ENCODE results near the gene SYT1.
"Not testable (repeated sequence)": the region's sequence is repeated elsewhere in the genome, so short reads cannot be mapped to it uniquely, and the experiment has no call there.

The SYT1 gene

DNA sequence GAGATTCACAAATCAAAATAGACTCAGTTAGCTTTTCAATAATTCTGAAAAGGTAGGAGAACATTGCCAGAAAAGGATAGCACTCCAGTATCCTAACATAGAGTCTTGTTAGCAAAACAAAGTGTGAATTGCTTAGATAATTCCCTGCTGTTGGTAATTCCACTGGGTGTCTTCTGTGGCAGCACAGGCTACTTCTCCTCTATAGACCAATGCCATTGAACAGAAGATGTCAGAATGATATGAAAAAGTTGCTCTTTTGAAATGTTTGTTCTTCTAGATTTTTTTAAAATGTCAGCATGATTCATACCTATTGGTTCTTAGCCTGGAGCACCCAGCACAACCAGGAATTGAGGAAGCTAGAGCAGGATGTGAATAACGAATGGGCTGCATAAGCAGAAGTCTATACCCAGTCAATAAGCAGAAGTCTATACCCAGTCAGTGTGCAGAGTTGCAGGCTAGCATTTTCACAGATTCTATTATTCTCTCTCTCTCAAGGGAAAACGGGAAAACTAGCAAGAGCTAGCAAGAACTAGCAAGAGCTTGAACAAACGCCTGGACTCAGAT is 112.8 kb downstream of the SYT1 start:
- DNase-seq: no peak

DNA sequence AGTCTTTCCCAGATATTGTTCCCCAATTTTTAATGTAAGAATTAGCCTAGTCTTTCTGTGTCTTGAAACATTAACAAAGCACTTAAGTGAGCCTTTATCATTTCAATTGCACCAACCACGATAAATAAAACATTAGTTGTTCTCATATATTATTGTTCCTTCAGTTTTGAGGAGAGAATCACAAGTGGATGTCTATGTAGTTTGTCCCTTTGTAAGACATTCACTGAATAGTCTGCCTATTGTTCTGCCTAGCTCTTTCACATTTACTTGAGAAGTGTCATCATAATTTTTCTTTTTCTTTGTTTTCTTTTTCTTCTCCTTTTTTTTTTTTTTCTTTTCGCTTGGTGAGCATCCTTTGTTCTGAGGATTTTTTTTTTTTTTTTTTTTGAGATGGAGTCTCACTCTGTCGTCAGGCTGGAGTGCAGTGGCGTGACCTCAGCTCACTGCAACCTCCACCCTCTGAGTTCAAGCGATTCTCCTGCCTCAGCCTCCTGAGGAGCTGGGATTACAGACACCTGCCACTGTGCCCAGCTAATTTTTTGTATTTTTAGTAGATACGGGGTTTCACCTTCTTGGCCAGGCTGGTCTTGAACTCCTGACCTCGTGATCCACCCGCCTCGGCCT is 129.7 kb downstream of the SYT1 start:
- DNase-seq: no peak

DNA sequence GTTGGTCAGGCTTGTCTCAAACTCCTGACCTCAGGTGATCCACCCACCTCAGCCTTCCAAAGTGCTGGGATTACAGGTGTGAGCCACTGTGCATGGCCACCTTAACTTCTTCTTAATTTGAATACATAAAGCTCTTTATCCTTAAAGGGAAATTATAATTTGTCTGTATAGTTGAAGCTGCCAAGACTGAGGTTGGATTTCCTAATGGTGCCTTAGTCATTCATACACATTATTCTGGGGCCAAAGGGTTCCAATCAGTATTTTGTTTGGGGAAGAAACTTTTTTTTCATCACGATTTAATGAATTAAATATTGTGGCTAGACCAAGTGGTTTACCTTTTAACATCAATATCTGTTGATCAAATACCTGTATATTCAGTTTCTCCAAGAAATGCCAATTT is 135.9 kb downstream of the SYT1 start:
- no peak for DNase-seq

DNA sequence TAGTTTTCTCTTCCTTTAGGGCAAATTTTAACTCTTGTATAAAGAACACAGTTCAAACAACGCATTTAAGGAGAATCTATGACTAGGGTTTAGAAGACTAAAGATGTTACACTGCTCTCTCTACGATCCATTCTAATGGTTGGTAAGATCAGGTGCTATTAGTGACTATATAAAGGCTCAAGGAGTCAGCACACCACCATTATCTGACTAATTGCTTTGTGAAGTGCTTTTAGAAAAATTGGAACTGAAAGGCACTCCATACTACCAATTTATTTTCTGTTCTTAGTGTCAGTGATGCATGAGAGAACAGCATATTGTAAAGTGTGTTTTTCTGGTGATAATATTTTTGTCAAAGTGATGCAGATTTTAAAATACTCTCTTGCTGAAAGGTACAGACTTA is 136.8 kb downstream of the SYT1 start:
- DNase-seq: no peak

DNA sequence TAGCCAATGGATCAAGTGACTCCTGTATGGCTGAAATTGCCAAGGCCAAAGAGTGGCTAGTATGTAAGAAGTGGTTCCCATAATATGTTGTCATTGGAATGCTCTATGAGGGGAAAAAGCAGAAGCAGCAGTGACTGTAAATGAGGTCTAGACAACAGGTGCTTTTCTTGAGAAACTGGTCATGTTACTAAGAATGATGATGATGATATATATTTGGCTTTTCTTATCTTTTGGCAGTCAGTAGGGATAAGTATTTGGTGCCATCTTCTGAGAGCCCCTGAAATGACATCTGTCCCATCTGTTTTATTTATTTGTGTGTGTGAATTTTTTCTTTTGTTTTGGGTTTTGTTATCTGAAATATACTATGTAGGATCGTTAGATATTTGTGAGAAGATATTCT is 141.7 kb downstream of the SYT1 start:
- no peak for DNase-seq

DNA sequence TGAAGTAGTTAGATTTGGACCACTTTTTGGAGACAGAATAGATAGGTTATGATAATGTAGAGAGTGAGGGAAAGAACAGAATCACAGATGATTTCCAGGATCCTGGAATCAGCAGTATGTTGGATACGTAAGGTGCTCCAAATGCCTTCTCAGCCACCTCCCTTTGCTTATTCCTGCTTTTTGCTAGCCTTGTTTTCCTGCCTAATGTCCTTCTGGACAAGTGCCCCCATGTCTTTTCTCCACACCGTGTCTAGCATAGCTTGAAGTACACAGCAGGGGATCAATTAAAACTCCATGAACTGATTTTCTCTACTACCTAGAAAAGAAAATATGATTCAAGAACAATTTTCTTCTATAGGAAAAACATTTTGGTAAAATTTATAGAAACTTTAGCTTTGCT is 144.0 kb downstream of the SYT1 start:
- no peak for DNase-seq

DNA sequence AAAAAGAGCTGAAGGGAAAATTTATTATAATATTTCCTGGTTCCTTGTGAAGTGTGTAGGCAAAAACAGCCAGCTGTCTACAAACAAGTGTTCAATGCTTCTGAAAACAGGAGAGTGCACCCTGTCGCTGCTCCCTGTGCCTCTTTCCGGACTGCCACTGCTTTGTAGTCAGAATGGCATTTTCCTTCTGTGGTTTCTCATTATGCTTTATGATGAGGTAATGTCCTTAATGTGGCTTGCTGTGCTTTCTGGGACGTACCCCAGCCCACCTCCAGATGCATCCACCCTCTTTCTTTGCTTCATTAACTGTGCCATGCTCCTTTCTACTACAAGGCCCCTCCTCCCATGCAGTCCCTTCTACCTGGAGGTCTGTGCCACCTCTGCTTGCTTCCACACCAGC is 148.1 kb downstream of the SYT1 start:
- no peak for DNase-seq

DNA sequence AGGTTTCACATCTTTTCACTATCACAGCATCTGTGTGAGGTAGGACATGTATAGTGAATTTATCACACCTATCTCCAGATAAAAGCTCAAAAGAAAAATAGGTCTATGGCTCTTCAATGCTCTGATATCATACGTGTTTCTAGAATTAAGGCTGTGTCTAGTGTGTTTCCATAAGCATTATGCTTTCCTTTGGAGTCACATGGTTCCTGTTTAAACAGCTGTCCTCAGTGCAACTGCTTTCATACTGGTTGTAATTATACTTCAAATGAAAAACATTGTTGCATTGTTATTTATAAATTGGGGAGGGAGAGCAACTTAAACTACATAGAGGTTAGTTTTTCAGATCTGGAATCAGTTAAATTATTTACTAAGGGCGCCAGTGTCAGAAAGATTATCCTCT is 151.6 kb downstream of the SYT1 start:
- no peak for DNase-seq

DNA sequence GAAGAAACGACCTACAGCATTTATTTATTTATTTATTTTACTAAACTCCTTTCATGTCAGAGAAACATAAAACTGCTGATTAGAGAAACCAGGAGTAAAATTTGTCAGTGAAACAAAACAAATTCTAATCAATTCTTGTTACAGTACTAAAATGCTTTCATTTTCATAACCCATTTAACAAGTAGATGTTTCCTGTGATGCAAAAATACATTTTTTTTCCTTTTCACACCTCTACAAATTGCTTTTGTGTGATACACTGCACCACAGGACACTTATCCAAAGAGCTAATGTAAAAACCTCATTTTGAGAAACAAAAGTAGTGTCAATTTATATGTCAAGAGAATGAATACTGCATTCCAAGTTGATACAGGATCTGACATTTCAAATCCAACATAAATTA is 155.1 kb downstream of the SYT1 start:
- DNase-seq: no peak

DNA sequence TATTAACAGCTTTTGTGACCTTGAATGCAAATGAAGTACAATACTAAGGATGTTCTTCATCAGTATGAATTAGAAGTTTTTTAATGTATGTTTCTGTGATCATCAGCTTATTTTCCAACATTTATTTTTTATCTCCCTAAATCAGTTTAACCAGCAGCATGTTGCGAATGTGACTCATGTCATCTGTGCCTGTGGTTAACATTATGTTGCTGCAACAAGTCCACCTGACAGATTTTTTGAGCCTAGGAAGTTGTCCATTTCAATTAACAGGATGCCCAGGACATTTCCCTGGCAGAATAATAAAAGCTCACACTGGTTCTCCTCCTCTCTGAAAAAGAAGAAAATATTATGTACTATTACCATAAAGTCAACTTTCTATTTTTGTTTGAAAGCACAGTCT is 155.5 kb downstream of the SYT1 start:
- DNase-seq: no peak

DNA sequence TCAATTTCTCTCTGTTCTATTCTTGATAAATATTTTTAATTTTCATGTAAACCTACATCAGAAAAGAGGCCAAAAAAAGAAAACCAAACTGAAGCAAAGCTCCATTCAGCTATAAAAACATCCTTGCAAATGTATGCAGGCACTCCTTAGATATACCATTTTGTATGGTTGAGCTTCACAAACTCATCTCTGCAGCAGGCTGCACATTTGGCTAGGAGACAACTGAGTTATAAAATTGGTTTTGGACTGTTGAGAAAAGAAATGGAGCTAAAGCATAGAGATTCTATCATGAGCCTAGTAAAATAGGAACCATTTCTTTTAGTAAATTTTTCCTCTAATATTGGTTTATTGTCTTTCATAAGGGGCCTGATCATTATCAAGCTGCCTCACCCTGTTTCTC is 156.4 kb downstream of the SYT1 start:
- DNase-seq: no peak

DNA sequence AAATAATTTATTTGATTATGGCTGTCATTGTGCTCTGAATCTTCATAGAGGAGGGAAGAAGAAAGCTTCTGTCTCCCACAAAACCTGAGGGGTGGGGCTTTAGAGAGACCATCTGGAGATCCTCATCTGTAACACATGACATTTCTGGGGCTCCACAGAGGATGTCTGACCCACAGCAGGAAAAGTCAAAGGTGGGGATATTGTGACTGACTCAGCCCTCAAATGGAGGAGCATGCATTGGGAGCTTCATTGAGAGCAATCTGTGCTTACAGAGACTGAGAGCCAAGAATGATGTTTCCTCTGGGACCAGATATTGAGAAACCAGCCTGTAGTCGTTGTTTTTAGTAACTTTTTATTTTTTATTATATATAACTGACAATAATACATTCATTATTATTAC is 158.7 kb downstream of the SYT1 start:
- no peak for DNase-seq

DNA sequence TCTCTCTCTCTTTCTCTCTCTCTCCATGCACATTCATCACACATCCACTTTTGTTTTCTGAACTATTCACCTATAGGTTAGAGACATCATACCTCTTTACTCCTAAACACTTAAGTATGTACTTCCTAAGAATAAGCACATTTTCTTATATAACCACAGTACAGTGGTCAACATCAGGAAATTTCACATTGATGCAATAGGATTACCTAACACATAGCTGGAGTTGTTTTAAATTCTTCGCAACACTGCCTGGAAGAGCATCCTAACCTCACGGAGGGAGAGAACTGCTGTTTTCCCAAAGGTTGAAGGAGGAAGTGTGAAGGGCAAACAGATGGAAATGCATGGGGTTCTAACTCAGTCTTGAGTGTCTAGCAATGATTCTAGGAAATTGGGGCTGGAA is 159.2 kb downstream of the SYT1 start:
- no peak for DNase-seq

DNA sequence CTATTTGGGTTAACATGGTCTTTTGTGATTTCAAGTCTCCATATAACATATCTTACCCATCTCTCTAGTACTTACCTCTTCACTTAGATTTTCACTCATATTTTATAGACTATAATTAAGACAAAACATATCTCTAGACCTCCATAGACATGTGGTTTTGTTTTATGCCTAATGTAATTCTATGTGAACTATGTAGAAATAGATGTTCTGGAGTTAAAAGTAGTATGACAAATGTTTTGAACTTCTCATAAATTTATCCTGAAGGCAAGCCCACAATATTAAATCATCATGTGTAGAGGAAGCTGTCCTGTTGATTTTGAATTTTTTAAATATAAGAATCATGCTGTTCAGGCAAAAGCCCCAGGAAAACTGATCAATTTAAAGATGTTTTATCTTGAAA is 169.2 kb downstream of the SYT1 start:
- DNase-seq: no peak

DNA sequence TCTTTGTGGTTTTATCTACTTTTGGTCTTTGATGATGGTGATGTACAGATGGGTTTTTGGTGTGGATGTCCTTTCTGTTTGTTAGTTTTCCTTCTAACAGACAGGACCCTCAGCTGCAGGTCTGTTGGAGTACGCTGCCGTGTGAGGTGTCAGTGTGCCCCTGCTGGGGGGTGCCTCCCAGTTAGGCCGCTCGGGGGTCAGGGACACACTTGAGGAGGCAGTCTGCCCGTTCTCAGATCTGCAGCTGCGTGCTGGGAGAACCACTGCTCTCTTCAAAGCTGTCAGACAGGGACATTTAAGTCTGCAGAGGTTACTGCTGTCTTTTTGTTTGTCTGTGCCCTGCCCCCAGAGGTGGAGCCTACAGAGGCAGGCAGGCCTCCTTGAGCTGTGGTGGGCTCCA is 180.2 kb downstream of the SYT1 start:
- not testable (repeated sequence) for DNase-seq

DNA sequence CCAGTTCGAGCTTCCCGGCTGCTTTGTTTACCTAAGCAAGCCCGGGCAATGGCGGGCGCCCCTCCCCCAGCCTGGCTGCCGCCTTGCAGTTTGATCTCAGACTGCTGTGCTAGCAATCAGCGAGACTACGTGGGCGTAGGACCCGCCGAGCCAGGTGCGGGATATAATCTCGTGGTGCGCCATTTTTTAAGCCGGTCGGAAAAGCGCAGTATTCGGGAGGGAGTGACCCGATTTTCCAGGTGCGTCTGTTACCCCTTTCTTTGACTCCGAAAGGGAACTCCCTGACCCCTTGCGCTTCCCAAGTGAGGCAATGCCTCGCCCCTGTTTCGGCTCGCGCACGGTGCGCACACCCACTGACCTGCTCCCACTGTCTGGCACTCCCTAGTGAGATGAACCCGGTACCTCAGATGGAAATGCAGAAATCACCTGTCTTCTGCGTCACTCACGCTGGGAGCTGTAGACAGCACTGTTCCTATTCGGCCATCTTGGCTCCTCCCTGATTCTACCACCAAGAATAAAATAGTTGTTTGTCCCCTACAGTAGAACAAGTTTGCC is 180.7 kb downstream of the SYT1 start:
- not testable (repeated sequence) for DNase-seq

DNA sequence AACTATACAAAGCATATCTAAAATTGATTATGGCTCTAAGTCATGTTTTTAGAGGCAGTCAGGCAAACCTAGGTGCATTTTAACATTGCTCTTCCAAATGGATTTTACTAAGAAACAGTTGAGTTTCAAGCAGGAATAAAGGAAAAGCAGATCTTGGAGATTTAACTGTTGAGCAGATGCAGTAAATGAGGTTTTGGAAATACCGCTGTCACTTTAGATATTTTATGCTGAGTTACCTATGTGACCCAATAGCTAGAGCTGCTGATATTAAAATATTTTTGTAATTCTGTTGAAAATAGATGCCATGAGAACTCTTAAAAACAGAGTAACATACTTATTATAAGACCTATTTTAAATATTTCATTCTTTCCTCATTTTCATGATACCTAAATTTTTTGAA is 181.4 kb downstream of the SYT1 start:
- DNase-seq: no peak

DNA sequence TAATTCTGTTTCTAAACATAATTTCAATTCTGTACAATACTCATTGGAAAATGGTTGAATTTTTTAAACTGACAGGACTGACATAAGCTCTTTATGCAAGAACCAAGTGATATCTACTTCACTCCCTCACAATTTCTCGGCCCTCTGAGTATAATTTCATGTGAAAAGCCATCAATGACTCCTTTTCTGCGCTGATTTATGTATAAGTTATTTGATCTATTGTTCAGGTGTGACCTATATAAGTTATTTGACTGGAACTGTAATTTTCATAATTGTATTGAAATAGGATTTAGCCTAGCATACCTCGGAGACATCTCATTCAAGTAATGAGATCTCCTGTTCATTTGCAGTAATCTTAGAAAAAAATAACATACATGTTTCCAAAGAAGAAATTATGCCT is 184.4 kb downstream of the SYT1 start:
- no peak for DNase-seq

DNA sequence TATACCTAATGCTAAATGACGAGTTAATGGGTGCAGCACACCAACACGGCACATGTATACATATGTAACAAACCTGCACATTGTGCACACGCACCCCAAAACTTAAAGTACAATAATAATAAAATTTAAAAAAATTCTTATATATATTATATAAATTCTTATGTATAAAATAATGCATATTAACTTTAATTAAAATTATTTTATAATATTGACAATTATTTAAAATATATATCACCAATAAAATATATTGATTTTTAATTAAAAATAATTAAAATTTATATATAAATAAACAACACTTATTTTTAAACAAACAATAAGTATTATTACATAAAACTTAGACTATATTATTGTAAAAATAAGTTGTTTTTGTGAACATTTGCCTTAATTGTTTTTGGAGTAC is 188.8 kb downstream of the SYT1 start:
- DNase-seq: no peak

DNA sequence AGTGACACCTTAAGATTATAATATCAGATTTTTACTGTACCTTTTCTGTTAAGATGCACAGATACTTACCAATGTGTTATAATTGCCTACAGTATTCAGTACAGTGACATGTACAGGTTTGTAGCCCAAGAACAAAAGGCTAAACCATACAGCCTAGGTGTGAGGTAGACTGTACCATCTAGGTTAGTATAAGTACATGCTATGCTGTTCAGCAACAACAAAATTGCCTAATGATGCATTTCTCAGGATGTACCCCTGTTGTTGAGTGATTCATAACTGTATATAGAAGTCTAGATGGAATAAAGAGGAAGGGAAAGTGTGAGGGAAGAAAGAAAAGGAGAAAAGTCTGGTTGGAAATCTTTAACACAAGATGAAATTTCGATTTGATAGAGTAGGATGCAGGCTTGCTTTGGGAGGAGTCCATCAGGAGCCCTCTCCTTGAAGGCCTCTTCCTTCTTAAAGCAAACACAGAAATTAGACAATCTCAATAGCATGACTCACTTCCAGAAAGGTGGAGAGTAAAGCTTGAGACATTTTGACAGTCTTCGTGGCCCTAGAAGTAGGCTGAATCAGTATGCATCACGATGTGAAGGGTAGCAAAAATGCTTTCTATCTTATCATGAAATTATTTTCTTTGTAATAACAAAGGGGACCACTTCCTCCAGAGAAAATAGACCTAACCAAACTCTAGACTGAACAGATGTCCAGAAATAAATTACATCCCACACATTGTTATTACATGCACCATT is 191.5 kb downstream of the SYT1 start:
- no peak for DNase-seq

DNA sequence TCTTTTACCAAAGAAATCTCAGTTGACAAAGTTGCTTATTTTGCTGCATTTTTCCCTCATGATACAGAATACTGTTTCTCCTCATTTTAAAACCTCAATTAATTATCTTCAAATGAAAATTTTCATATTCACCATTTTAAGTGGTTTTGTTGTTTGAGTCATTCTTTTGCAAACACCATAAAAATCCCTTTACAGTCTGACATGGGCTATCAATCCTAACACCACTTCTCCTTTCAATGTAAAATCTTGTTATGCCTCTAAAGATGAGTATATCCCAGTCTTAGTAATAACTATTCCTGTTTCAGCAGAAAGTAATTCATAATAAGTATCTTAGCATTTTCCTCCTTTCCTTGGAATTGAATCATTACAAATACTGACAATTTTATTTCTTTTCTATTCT is 192.2 kb downstream of the SYT1 start:
- DNase-seq: no peak

DNA sequence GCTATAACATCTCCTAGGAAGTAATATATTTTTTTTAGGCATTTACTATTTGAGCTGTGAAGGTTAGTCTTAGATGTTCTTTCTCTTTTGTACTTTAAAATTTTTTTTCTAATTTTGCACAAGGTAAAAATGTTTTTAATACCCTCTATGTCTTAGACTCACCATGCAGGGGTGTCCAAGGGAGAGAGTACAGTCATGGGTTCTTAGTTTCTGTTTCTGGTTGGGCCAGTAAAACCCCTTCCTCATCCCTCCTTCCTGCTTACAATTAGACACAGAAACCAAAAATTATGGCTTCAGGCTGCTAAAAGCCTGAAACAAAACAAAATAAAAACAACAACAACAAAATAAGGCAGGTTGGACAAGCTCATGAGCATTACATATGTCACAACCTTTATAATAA is 193.0 kb downstream of the SYT1 start:
- no peak for DNase-seq

DNA sequence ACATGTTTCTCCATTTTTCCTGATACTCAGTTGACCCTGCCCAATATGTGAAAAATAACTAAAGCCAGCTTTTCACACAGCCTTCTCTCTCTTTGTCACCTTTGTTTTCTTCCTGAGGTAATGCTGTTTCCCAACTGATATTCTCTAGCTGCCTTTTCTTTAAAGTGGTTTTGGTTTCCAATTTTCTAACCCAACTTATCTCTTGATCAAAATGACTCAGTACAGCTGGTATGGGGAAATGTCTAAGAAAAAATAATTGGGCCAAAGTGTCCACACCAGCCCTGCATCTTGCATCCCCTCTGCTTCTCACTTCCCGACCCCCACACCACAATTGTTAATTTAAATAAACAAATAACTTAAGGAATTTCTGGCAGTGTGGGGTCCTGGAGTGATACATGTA is 193.8 kb downstream of the SYT1 start:
- DNase-seq: no peak

DNA sequence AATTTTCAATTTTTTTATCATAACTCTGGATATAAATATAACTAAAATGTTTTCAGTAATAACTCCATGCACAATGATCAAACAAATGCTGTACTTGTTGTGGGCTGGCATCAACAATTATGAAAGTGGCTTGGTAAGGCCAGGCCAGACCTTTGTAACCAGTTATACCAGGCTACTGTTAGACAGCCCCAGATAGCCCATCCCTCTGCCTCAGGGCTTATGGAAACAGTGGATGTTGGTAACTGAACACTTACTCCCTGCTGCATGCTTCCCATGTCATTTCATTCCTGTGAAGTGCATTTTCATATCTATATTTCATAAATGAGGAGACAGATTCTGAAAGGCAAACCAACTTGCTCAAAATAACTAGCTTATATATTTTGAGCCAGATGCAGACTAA is 195.0 kb downstream of the SYT1 start:
- no peak for DNase-seq

DNA sequence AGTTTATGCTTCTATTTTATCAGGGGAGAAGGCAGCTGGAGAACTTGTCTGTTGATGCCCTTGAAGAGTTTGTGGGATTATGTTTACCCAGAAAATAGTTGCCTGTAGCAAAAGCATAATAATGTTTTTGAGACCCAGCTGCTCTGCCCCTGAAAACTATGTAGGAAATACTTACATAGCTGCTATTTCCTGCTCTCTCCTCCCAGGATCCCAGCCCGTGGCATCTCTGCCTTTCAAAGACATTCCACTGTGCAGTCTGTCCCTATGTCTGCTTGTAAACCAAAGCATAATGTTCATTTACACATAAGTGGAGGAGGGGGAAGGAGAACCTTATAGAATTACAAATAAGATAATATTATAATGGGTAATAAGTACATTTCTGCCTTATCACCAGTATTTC is 198.7 kb downstream of the SYT1 start:
- no peak for DNase-seq

Data from activated naive CD4-positive, alpha-beta T cell treated with anti-CD3 and anti-CD28 coated beads, Interleukin-2, amount 50 U/mL, for 16 hours (primary cell).